ENCODE measurements around the gene ENG.

Gene ENG

GRCh38 chr9:127812936-127813675, 41.4 kb downstream of the ENG start:
- Histone ChIP-seq H3F3A (ENCODE audit: insufficient read depth) (no peaks in the 10 kb centered on the region), H4K20me1 (ENCODE audit: low read depth, low read length) (no peaks in the 10 kb centered on the region), H3K27ac (ENCODE audit: low read depth, low read length) (no peak overlapping the region), H3K27me3 (ENCODE audit: low read length) (no peaks in the 10 kb centered on the region), H2AFZ (ENCODE audit: low read depth, low read length, severe bottlenecking) (no peak overlapping the region), H3K9ac (ENCODE audit: low read length) (no peak overlapping the region), H3K36me3 (ENCODE audit: low read length) (no peaks in the 10 kb centered on the region), H3K9me2 (replicated peaks; ENCODE audit: insufficient read depth, low read length) (no peaks in the 10 kb centered on the region), H3K4me3 (ENCODE audit: insufficient read depth, low read length, poor library complexity, severe bottlenecking) (no peak overlapping the region), H3K9me3 (ENCODE audit: insufficient read depth, low read length) (no peaks in the 10 kb centered on the region), H3K79me2 (ENCODE audit: insufficient read depth, low read length) (no peaks in the 10 kb centered on the region), H3K4me2 (ENCODE audit: low read depth, low read length, poor library complexity, severe bottlenecking) (no peak overlapping the region)
- TF ChIP-seq, protein P1, sequence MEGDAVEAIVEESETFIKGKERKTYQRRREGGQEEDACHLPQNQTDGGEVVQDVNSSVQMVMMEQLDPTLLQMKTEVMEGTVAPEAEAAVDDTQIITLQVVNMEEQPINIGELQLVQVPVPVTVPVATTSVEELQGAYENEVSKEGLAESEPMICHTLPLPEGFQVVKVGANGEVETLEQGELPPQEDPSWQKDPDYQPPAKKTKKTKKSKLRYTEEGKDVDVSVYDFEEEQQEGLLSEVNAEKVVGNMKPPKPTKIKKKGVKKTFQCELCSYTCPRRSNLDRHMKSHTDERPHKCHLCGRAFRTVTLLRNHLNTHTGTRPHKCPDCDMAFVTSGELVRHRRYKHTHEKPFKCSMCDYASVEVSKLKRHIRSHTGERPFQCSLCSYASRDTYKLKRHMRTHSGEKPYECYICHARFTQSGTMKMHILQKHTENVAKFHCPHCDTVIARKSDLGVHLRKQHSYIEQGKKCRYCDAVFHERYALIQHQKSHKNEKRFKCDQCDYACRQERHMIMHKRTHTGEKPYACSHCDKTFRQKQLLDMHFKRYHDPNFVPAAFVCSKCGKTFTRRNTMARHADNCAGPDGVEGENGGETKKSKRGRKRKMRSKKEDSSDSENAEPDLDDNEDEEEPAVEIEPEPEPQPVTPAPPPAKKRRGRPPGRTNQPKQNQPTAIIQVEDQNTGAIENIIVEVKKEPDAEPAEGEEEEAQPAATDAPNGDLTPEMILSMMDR (IDR thresholded peaks at IDR 0.05; ENCODE audit: insufficient read depth, low read length, poor library complexity, severe bottlenecking) = no peak
- no peak for TF ChIP-seq EZH2phosphoT487 (conservative IDR thresholded peaks at IDR 0.05; ENCODE audit: low read length)

- TF ChIP-seq EZH2phosphoT487 (conservative IDR thresholded peaks at IDR 0.05; ENCODE audit: low read length) = no peak
- TF ChIP-seq, protein P1 (IDR thresholded peaks at IDR 0.05; ENCODE audit: insufficient read depth, low read length, poor library complexity, severe bottlenecking) = no peak
- Histone ChIP-seq H3K9me2 (replicated peaks; ENCODE audit: insufficient read depth, low read length) (no peaks in the 10 kb centered on the region), H2AFZ (ENCODE audit: low read depth, low read length, severe bottlenecking) (no peak overlapping the region), H3K36me3 (ENCODE audit: low read length) (no peaks in the 10 kb centered on the region), H3K4me2 (ENCODE audit: low read depth, low read length, poor library complexity, severe bottlenecking) (no peak overlapping the region), H3F3A (ENCODE audit: insufficient read depth) (no peaks in the 10 kb centered on the region), H3K4me3 (ENCODE audit: insufficient read depth, low read length, poor library complexity, severe bottlenecking) (no peak overlapping the region), H3K27me3 (ENCODE audit: low read length) (no peaks in the 10 kb centered on the region), H4K20me1 (ENCODE audit: low read depth, low read length) (no peaks in the 10 kb centered on the region), H3K9me3 (ENCODE audit: insufficient read depth, low read length) (no peaks in the 10 kb centered on the region), H3K27ac (ENCODE audit: low read depth, low read length) (no peak overlapping the region), H3K9ac (ENCODE audit: low read length) (no peak overlapping the region), H3K79me2 (ENCODE audit: insufficient read depth, low read length) (no peaks in the 10 kb centered on the region)
These were observed 42.4 kb downstream of the ENG start for GRCh38 chr9:127812011-127812410.

GRCh38 chr9:127810378-127811187, 43.9 kb downstream of the ENG start:
- Histone ChIP-seq H3K4me2 (ENCODE audit: low read depth, low read length, poor library complexity, severe bottlenecking) (no peak overlapping the region), H3F3A (ENCODE audit: insufficient read depth) (no peaks in the 10 kb centered on the region), H3K9me3 (ENCODE audit: insufficient read depth, low read length) (no peaks in the 10 kb centered on the region), H3K79me2 (ENCODE audit: insufficient read depth, low read length) (no peaks in the 10 kb centered on the region), H3K9me2 (replicated peaks; ENCODE audit: insufficient read depth, low read length) (no peaks in the 10 kb centered on the region), H3K4me3 (ENCODE audit: insufficient read depth, low read length, poor library complexity, severe bottlenecking) (no peak overlapping the region), H4K20me1 (ENCODE audit: low read depth, low read length) (no peaks in the 10 kb centered on the region), H3K36me3 (ENCODE audit: low read length) (no peaks in the 10 kb centered on the region), H3K27ac (ENCODE audit: low read depth, low read length) (no peak overlapping the region), H2AFZ (ENCODE audit: low read depth, low read length, severe bottlenecking) (no peak overlapping the region), H3K27me3 (ENCODE audit: low read length) (no peaks in the 10 kb centered on the region), H3K9ac (ENCODE audit: low read length) (no peak overlapping the region)
- TF ChIP-seq, protein P1 (IDR thresholded peaks at IDR 0.05; ENCODE audit: insufficient read depth, low read length, poor library complexity, severe bottlenecking) = no peak
- TF ChIP-seq EZH2phosphoT487 (conservative IDR thresholded peaks at IDR 0.05; ENCODE audit: low read length) = no peak

All from SU-DHL-6 (cell line).